Osteoblast (primary cell): Measurements from ENCODE around the gene CCDC33. TPM values are rescaled to one million over a fixed set of nuclear protein-coding genes. Genes with fewer than 3 reads are reported as not detected.

Experiments used
- DNase-seq: peaks from one replicate; pipeline ENCODE4 v3.0.0; 2011; ENCODE audit warnings: low spot score, mixed read lengths; ENCODE audit not compliant: insufficient read length; ENCODE audit errors: missing footprints
- H2AFZ ChIP-seq: 2 replicates; pipeline ENCODE4 v1.6.0; 2011; ENCODE audit warnings: mild to moderate bottlenecking, low read length
- H3K27ac ChIP-seq: 2 replicates; pipeline ENCODE4 v1.5.1; 2011; ENCODE audit warnings: mild to moderate bottlenecking, low read depth, low read length, moderate library complexity
- H3K27me3 ChIP-seq: 2 replicates; pipeline ENCODE4 v1.6.0; 2012; ENCODE audit warnings: mild to moderate bottlenecking, control low read depth, inconsistent platforms, low read length, moderate library complexity; ENCODE audit not compliant: insufficient read depth
- H3K36me3 ChIP-seq: 2 replicates; pipeline ENCODE4 v1.5.1; 2011; ENCODE audit warnings: mild to moderate bottlenecking, low read length, control low read depth, moderate library complexity; ENCODE audit not compliant: insufficient read depth
- H3K4me1 ChIP-seq: 2 replicates; pipeline ENCODE4 v1.5.1; 2011; ENCODE audit warnings: mild to moderate bottlenecking, low read length, control low read depth, moderate library complexity; ENCODE audit not compliant: insufficient read depth
- H3K4me2 ChIP-seq: 2 replicates; pipeline ENCODE4 v1.6.0; 2011; ENCODE audit warnings: mild to moderate bottlenecking, low read length; ENCODE audit not compliant: insufficient read depth
- H3K4me3 ChIP-seq: fragments of 200-600 bp; sonication (generic); 3 replicates; pipeline ENCODE4 v1.5.1; 2012; ENCODE audit warnings: mild to moderate bottlenecking, low read length, inconsistent platforms; ENCODE audit not compliant: insufficient read depth
- H3K79me2 ChIP-seq: 2 replicates; pipeline ENCODE4 v1.6.0; 2012; ENCODE audit warnings: mild to moderate bottlenecking, low read length, control low read depth, inconsistent platforms; ENCODE audit not compliant: insufficient read depth
- H3K9me3 ChIP-seq: 2 replicates; pipeline ENCODE4 v1.5.1; 2011; ENCODE audit warnings: low read depth, low read length, control low read depth
- H4K20me1 ChIP-seq: 2 replicates; pipeline ENCODE4 v1.6.0; 2012; ENCODE audit warnings: mild to moderate bottlenecking, low read length, control low read depth; ENCODE audit not compliant: insufficient read depth
- CTCF ChIP-seq: IDR thresholded peaks from 2 replicates; pipeline ENCODE4 v1.5.1; 2011; ENCODE audit warnings: mild to moderate bottlenecking, low read depth, low read length, moderate library complexity; ENCODE audit errors: extremely low read depth
- total RNA-seq: library from RNA; depleted of rRNA; stranded (reverse); fragments of >200 nt; gene quantifications from 2 replicates; pipeline ENCODE4 v1.2.3, GENCODE V29; 2012

The CCDC33 gene
- total RNA-seq, 1 donor, result not detected

- peaks cover 25% of the 10 kb centered on the region for H3K27me3 ChIP-seq
- no peaks in the 10 kb centered on the region for H4K20me1 ChIP-seq
- H2AFZ ChIP-seq, result peak overlapping the region; percentile 21
- TF ChIP-seq CTCF, result no peak
- H3K36me3 ChIP-seq, result no peaks in the 10 kb centered on the region
- no peaks in the 10 kb centered on the region for H3K79me2 ChIP-seq
- H3K4me1 ChIP-seq, result peaks cover 21% of the 10 kb centered on the region
- no peak overlapping the region for H3K4me3 ChIP-seq
- peak overlapping the region; percentile 6 for H3K27ac ChIP-seq
- no peak overlapping the region for H3K4me2 ChIP-seq
- no peaks in the 10 kb centered on the region for H3K9me3 ChIP-seq
- peak; percentile 37 for DNase-seq
These were observed 17.2 kb downstream of the CCDC33 start for GRCh38 chr15:74253211-74253921.

GRCh38 chr15:74257105-74257504 is 21.0 kb downstream of the CCDC33 start:
- Histone ChIP-seq H3K4me1 (peaks cover 16% of the 10 kb centered on the region), H3K27ac (no peak overlapping the region), H3K4me2 (no peak overlapping the region), H3K4me3 (no peak overlapping the region), H2AFZ (no peak overlapping the region), H3K36me3 (no peaks in the 10 kb centered on the region), H3K79me2 (no peaks in the 10 kb centered on the region), H3K9me3 (no peaks in the 10 kb centered on the region), H3K27me3 (peaks cover 53% of the 10 kb centered on the region), H4K20me1 (no peaks in the 10 kb centered on the region)
- TF ChIP-seq CTCF, result no peak
- DNase-seq, result no peak

GRCh38 chr15:74257623-74258022 is 21.5 kb downstream of the CCDC33 start:
- no peaks in the 10 kb centered on the region for H3K9me3 ChIP-seq

More at GRCh38 chr15:74257623-74258022, 21.5 kb downstream of the CCDC33 start:
- Histone ChIP-seq H2AFZ (no peak overlapping the region), H3K36me3 (no peaks in the 10 kb centered on the region), H3K79me2 (no peaks in the 10 kb centered on the region), H3K27me3 (peaks cover 53% of the 10 kb centered on the region), H4K20me1 (no peaks in the 10 kb centered on the region), H3K4me3 (no peak overlapping the region), H3K4me1 (peaks cover 10% of the 10 kb centered on the region), H3K4me2 (no peak overlapping the region), H3K27ac (no peak overlapping the region)
- no peak for DNase-seq
- TF ChIP-seq CTCF, result no peak
